Measurements from ENCODE around the gene SEL1L2. TPM values are rescaled to one million over a fixed set of nuclear protein-coding genes. Genes with fewer than 3 reads are reported as not detected.

The SEL1L2 gene
- total RNA-seq, 2 donors from 2014 or later = not detected

- H3K27ac ChIP-seq = no peak overlapping the region
- ATAC-seq (no peak), DNase-seq (no peak)
- peaks cover 9% of the 10 kb centered on the region for H3K4me1 ChIP-seq
- TF ChIP-seq CTCF (IDR thresholded peaks at IDR 0.05) (no peak), POLR2A (IDR thresholded peaks at IDR 0.05) (no peak)
- intact Hi-C loops (cut with DNase I) = no loop called here
- H3K4me3 ChIP-seq = no peak overlapping the region
- no peaks in the 10 kb centered on the region for H3K9me3 ChIP-seq
- WGBS, 2 donors = 47 to 49% methylated on average over 2 of the region's 2 CpGs
- peaks cover 0 to 4% of the 10 kb centered on the region in 2 donors for H3K36me3 ChIP-seq (replicated peaks in 1 of 2; ENCODE audit: insufficient read depth in 1 of 2, low read depth in 2 of 2)
- no peaks in the 10 kb centered on the region for H3K27me3 ChIP-seq
Observed at GRCh38 chr20:13822459-13822858, 168.0 kb downstream of the SEL1L2 start.

GRCh38 chr20:13821876-13822275, 168.5 kb downstream of the SEL1L2 start:
- H3K27me3 ChIP-seq = no peaks in the 10 kb centered on the region
- peaks cover 0 to 4% of the 10 kb centered on the region in 2 donors for H3K36me3 ChIP-seq (replicated peaks in 1 of 2; ENCODE audit: insufficient read depth in 1 of 2, low read depth in 2 of 2)
- no peak overlapping the region for H3K27ac ChIP-seq
- H3K4me3 ChIP-seq = no peak overlapping the region
- WGBS, 2 donors = 80 to 81% methylated on average over 7 of the region's 7 CpGs
- peak in 1 of 4 donors; percentile 9 for DNase-seq
- ATAC-seq = no peak
- intact Hi-C loops (cut with DNase I) = no loop called here
- TF ChIP-seq POLR2A (IDR thresholded peaks at IDR 0.05) = no peak
- TF ChIP-seq CTCF (IDR thresholded peaks at IDR 0.05) = no peak
- H3K9me3 ChIP-seq = no peaks in the 10 kb centered on the region
- H3K4me1 ChIP-seq = peaks cover 9% of the 10 kb centered on the region

GRCh38 chr20:13819885-13820645, 170.3 kb downstream of the SEL1L2 start:
- Histone ChIP-seq H3K27ac (peak overlapping the region in 3 of 4 donors; percentile 4 to 54 (median 26)), H3K36me3 (replicated peaks in 1 of 2; ENCODE audit: insufficient read depth in 1 of 2, low read depth in 2 of 2) (peaks cover 0 to 15% of the 10 kb centered on the region in 2 donors), H3K27me3 (no peaks in the 10 kb centered on the region), H3K4me1 (peaks cover 9% of the 10 kb centered on the region), H3K9me3 (no peaks in the 10 kb centered on the region), H3K4me3 (no peak overlapping the region)
- ATAC-seq (peak; percentile 91), DNase-seq (peak; percentile 59 to 80 (median 70))
- no peak for TF ChIP-seq POLR2A (IDR thresholded peaks at IDR 0.05)
- peak; percentile 58 to 83 (median 77) for TF ChIP-seq CTCF (IDR thresholded peaks at IDR 0.05)
- 19 to 21% methylated on average over 5 of the region's 5 CpGs for WGBS, 2 donors
- intact Hi-C loops (cut with DNase I) = no loop called here

GRCh38 chr20:13817342-13817741, 173.1 kb downstream of the SEL1L2 start:
- no peak for ATAC-seq
- peaks cover 0 to 18% of the 10 kb centered on the region in 2 donors for H3K36me3 ChIP-seq (replicated peaks in 1 of 2; ENCODE audit: insufficient read depth in 1 of 2, low read depth in 2 of 2)

More at GRCh38 chr20:13817342-13817741, 173.1 kb downstream of the SEL1L2 start:
- Histone ChIP-seq H3K27ac (no peak overlapping the region), H3K4me3 (no peak overlapping the region), H3K27me3 (no peaks in the 10 kb centered on the region), H3K9me3 (no peaks in the 10 kb centered on the region), H3K4me1 (peaks cover 9% of the 10 kb centered on the region)
- no peak for DNase-seq
- intact Hi-C loops (cut with DNase I) = no loop called here
- TF ChIP-seq POLR2A (IDR thresholded peaks at IDR 0.05) (no peak), CTCF (IDR thresholded peaks at IDR 0.05) (no peak)
